Epidermal melanocyte (primary cell): ENCODE results near the gene ZGLP1.

Experiments used
- DNase-seq: peaks from one replicate; pipeline ENCODE4 v3.0.0; 2011; ENCODE audit warnings: low spot score; ENCODE audit not compliant: insufficient read length

Gene ZGLP1

GRCh38 chr19:10279737-10280442 is 29.7 kb downstream of the ZGLP1 start:
- no peak for DNase-seq

GRCh38 chr19:10278935-10279334 is 30.7 kb downstream of the ZGLP1 start:
- no peak for DNase-seq

- no peak for DNase-seq
These were observed 31.6 kb downstream of the ZGLP1 start for GRCh38 chr19:10277795-10278589.

GRCh38 chr19:10274589-10274988 is 35.0 kb downstream of the ZGLP1 start:
- no peak for DNase-seq

GRCh38 chr19:10271543-10272086 is 38.0 kb downstream of the ZGLP1 start:
- no peak for DNase-seq

GRCh38 chr19:10270616-10271394 is 38.8 kb downstream of the ZGLP1 start, which contains the start of gene ICAM1:
TSS of gene ICAM1 (plus strand) at chr19:10271120. CDS start at chr19:10271160, 40 bp downstream.
- no peak for DNase-seq

- DNase-seq = no peak
These were observed 39.4 kb downstream of the ZGLP1 start for GRCh38 chr19:10270180-10270615.

- DNase-seq = peak; percentile 59
These were observed 40.1 kb downstream of the ZGLP1 start for GRCh38 chr19:10269333-10270179.

GRCh38 chr19:10268071-10268470 is 41.5 kb downstream of the ZGLP1 start:
- no peak for DNase-seq

- no peak for DNase-seq
These were observed 42.9 kb downstream of the ZGLP1 start for GRCh38 chr19:10266706-10267105.

- DNase-seq = no peak
These were observed 46.8 kb downstream of the ZGLP1 start for GRCh38 chr19:10262771-10263170.

GRCh38 chr19:10260141-10260584 is 49.5 kb downstream of the ZGLP1 start:
- no peak for DNase-seq

GRCh38 chr19:10259162-10259905 is 50.3 kb downstream of the ZGLP1 start:
- DNase-seq = no peak

GRCh38 chr19:10258080-10258710 is 51.4 kb downstream of the ZGLP1 start:
- DNase-seq = no peak

GRCh38 chr19:10256970-10257615 is 52.5 kb downstream of the ZGLP1 start:
- DNase-seq = no peak

- no peak for DNase-seq
These were observed 53.1 kb downstream of the ZGLP1 start for GRCh38 chr19:10256551-10256950.

GRCh38 chr19:10255358-10255757 is 54.3 kb downstream of the ZGLP1 start:
- DNase-seq = no peak
